HG03103 (cell line): Measurements from ENCODE around the gene FRAS1.
"Not testable (repeated sequence)": the region's sequence is repeated elsewhere in the genome, so short reads cannot be mapped to it uniquely, and the experiment has no call there.

Source experiments
- ATAC-seq: cut with Tn5 transposase; IDR thresholded peaks from one replicate; pipeline ENCODE4 v1.9.1; 2021; ENCODE audit warnings: low read depth; ENCODE audit not compliant: unreplicated experiment

FRAS1 gene

GRCh38 chr4:78155616-78156105 is 98.5 kb downstream of the FRAS1 start:
- ATAC-seq = no peak

- no peak for ATAC-seq
Observed at GRCh38 chr4:78156520-78156919, 99.4 kb downstream of the FRAS1 start.

GRCh38 chr4:78162342-78162741 is 105.2 kb downstream of the FRAS1 start:
- no peak for ATAC-seq

GRCh38 chr4:78162821-78163220 is 105.7 kb downstream of the FRAS1 start:
- ATAC-seq = no peak

- no peak for ATAC-seq
Observed at GRCh38 chr4:78165758-78166157, 108.6 kb downstream of the FRAS1 start.

- no peak for ATAC-seq
Observed at GRCh38 chr4:78166622-78167021, 109.5 kb downstream of the FRAS1 start.

GRCh38 chr4:78167510-78167909 is 110.4 kb downstream of the FRAS1 start:
- no peak for ATAC-seq

- no peak for ATAC-seq
Observed at GRCh38 chr4:78168029-78168428, 110.9 kb downstream of the FRAS1 start.

- no peak for ATAC-seq
Observed at GRCh38 chr4:78169728-78170127, 112.6 kb downstream of the FRAS1 start.

GRCh38 chr4:78171482-78171881 is 114.4 kb downstream of the FRAS1 start:
- no peak for ATAC-seq

- no peak for ATAC-seq
Observed at GRCh38 chr4:78174891-78175290, 117.8 kb downstream of the FRAS1 start.

GRCh38 chr4:78179196-78179595 is 122.1 kb downstream of the FRAS1 start:
- no peak for ATAC-seq

- ATAC-seq = not testable (repeated sequence)
Observed at GRCh38 chr4:78181681-78182234, 124.6 kb downstream of the FRAS1 start.

- ATAC-seq = no peak
Observed at GRCh38 chr4:78184584-78184983, 127.5 kb downstream of the FRAS1 start.

GRCh38 chr4:78185117-78185516 is 128.0 kb downstream of the FRAS1 start:
- no peak for ATAC-seq

- no peak for ATAC-seq
Observed at GRCh38 chr4:78186597-78187543, 129.7 kb downstream of the FRAS1 start.

- no peak for ATAC-seq
Observed at GRCh38 chr4:78190068-78190467, 132.9 kb downstream of the FRAS1 start.

- no peak for ATAC-seq
Observed at GRCh38 chr4:78190595-78190994, 133.5 kb downstream of the FRAS1 start.

GRCh38 chr4:78197947-78198346 is 140.8 kb downstream of the FRAS1 start:
- no peak for ATAC-seq

GRCh38 chr4:78199984-78200383 is 142.9 kb downstream of the FRAS1 start:
- no peak for ATAC-seq

- no peak for ATAC-seq
Observed at GRCh38 chr4:78200949-78201348, 143.8 kb downstream of the FRAS1 start.

GRCh38 chr4:78204176-78204575 is 147.1 kb downstream of the FRAS1 start:
- ATAC-seq = no peak
